K562 (cell line): ENCODE measurements around the gene WDR46. TPM values are rescaled to one million over a fixed set of nuclear protein-coding genes. Genes with fewer than 3 reads are reported as not detected.

Experiments used
- CREB3L1 ChIP-seq: fragments of 450-650 bp; IDR thresholded peaks from 2 replicates; pipeline ENCODE4 v1.6.1; 2014; ENCODE audit warnings: low read depth, mild to moderate bottlenecking, moderate library complexity, borderline replicate concordance
- ELF2 ChIP-seq: fragments of 250-450 bp; sonication (Bioruptor Pico); IDR thresholded peaks from 2 replicates; pipeline ENCODE4 v1.5.0; 2021; ENCODE audit warnings: mild to moderate bottlenecking
- HDAC6 ChIP-seq: IDR thresholded peaks from 2 replicates; pipeline ENCODE4 v1.6.1; 2012; ENCODE audit warnings: low read depth, mild to moderate bottlenecking, control low read depth, inconsistent platforms, low read length, moderate library complexity
- MEIS2 ChIP-seq: fragments of 450-650 bp; IDR thresholded peaks from 2 replicates; pipeline ENCODE4 v1.6.1; 2014; ENCODE audit warnings: mild to moderate bottlenecking; ENCODE audit not compliant: partially characterized antibody
- MNT ChIP-seq, 2 experiments: fragments of 450-650 bp; conservative IDR thresholded peaks; 2 replicates each; pipeline ENCODE4 v1.6.1; 2017; ENCODE audit warnings: mild to moderate bottlenecking in 2 of 2, moderate library complexity in 2 of 2
- POLR2AphosphoS2 ChIP-seq: IDR thresholded peaks from 2 replicates; pipeline ENCODE4 v1.6.1; 2012; ENCODE audit warnings: low read length, improper control_type of control experiment
- POLR2G ChIP-seq: fragments of 200-400 bp; formaldehyde crosslinking; IDR thresholded peaks from 2 replicates; pipeline ENCODE4 v1.6.1; 2017; ENCODE audit warnings: low read depth, mild to moderate bottlenecking, antibody characterized with exemption, low read length, moderate library complexity
- PTRF ChIP-seq: fragments of 450-650 bp; IDR thresholded peaks from 2 replicates; pipeline ENCODE4 v1.6.1; 2016; ENCODE audit warnings: mild to moderate bottlenecking, missing genetic modification characterization, missing compliant biosample characterization
- RBM17 ChIP-seq: fragments of 200-400 bp; formaldehyde crosslinking; IDR thresholded peaks from 2 replicates; pipeline ENCODE4 v1.6.1; 2017; ENCODE audit warnings: low read depth, mild to moderate bottlenecking, low read length, borderline replicate concordance
- SP2 ChIP-seq: IDR thresholded peaks from 2 replicates; pipeline ENCODE4 v1.6.1; 2011; ENCODE audit warnings: mild to moderate bottlenecking, low read depth, low read length, moderate library complexity; ENCODE audit not compliant: poor library complexity, severe bottlenecking; ENCODE audit errors: extremely low read depth
- TARDBP ChIP-seq: fragments of 450-650 bp; IDR thresholded peaks from 2 replicates; pipeline ENCODE4 v1.6.1; 2016
- ZBTB2 ChIP-seq: fragments of 450-650 bp; IDR thresholded peaks from 2 replicates; pipeline ENCODE4 v1.6.1; 2016; ENCODE audit warnings: antibody characterized with exemption
- ZFPM2 ChIP-seq: fragments of 250-450 bp; sonication (Bioruptor Pico); IDR thresholded peaks from 2 replicates; pipeline ENCODE4 v1.5.1; 2022; ENCODE audit warnings: mild to moderate bottlenecking
- ZNF263 ChIP-seq: sonication (generic); formaldehyde crosslinking; IDR thresholded peaks from 2 replicates; pipeline ENCODE4 v1.8.0; 2022; ENCODE audit warnings: mild to moderate bottlenecking, missing genetic modification reagents, borderline replicate concordance
- ZNF639 ChIP-seq, 2 experiments: fragments of 200-800 bp in 1 of 2; sonication (Bioruptor generic) in 1 of 2; sonication (generic) in 1 of 2; formaldehyde crosslinking in 1 of 2; IDR thresholded peaks in 1 of 2; conservative IDR thresholded peaks in 1 of 2; 2 replicates each; pipeline versions ENCODE4 v1.5.0 to v1.6.1; 2016 to 2020; ENCODE audit warnings: missing compliant biosample characterization in 1 of 2, missing genetic modification characterization in 1 of 2, missing genetic modification reagents in 1 of 2
- ZNF764 ChIP-seq: fragments of 250-450 bp; sonication (Bioruptor Pico); IDR thresholded peaks from 2 replicates; pipeline ENCODE4 v1.4.0; 2020; ENCODE audit warnings: low read depth, mild to moderate bottlenecking, moderate library complexity
- ZNF77 ChIP-seq: fragments of 250-450 bp; sonication (Bioruptor Pico); IDR thresholded peaks from 2 replicates; pipeline ENCODE4 v1.5.0; 2020
- polyA plus RNA-seq, 8 experiments: library from polyadenylated mRNA; depleted of rRNA in 4 of 8; stranded (reverse) in 5 of 8; unstranded in 3 of 8; fragments of >200 nt; fragmentation: Nextera tagmentation in 2 of 8; fragmentation: Illumina TruSeq in 1 of 8; extraction: Ambion mirVana in 2 of 8; extraction: Trizol in 1 of 8; gene quantifications; 2 replicates each; pipeline versions ENCODE4 v1.2.1 to v1.2.3, GENCODE V29; 2011 to 2014; ENCODE audit warnings: inconsistent platforms in 1 of 8, missing spikeins in 1 of 8
- total RNA-seq, 7 experiments: library from RNA; depleted of rRNA in 6 of 7; stranded (reverse); fragments of >200 nt in 6 of 7; fragmentation: Illumina TruSeq in 2 of 7; extraction: Trizol in 2 of 7; gene quantifications; 2 replicates each; pipeline versions ENCODE4 v1.2.1 to v1.2.3, GENCODE V29; 2011 to 2021; ENCODE audit warnings: low replicate concordance in 1 of 7

WDR46 gene
- total and polyA plus RNA-seq, 9 of the 15 experiments (the other 6 are each of a cell fraction or from before 2014, with no cell fraction given): 8.9 to 146 (median 93.1) TPM

GRCh38 chr6:33298773-33299236 is 9.8 kb upstream of the WDR46 start, which contains the start of gene RGL2 (continued):
- TF ChIP-seq ZNF639 (CRISPR knock-in tag; conservative IDR thresholded peaks at IDR 0.05 in 1 of 2, IDR thresholded peaks at IDR 0.05 in 1 of 2) (0 out of 4 replicates have a peak, but pooled peaks of 1 of the 2 experiments have one; percentile 66), POLR2AphosphoS2 (no peak), HDAC6 (no peak), ELF2 (CRISPR knock-in tag) (no peak; the same call in 1 of the 2 replicates), POLR2G (peak; percentile 67), RBM17 (no peak), SP2 (no peak), MEIS2 (no peak), ZNF764 (CRISPR knock-in tag) (no peak), ZNF263 (CRISPR knock-in tag) (no peak), MNT (conservative IDR thresholded peaks at IDR 0.05) (no peak), ZBTB2 (peak; percentile 91; the same call in 1 of the 2 replicates), ZNF77 (CRISPR knock-in tag) (no peak), CREB3L1 (no peak), TARDBP (no peak), PTRF (tag) (no peak), ZFPM2 (CRISPR knock-in tag) (no peak)
